Inflammatory macrophage treated with lipopolysaccharide for 1 hour (primary cell): ENCODE data around the gene SYCP1.
"Not testable (repeated sequence)": the region's sequence is repeated elsewhere in the genome, so short reads cannot be mapped to it uniquely, and the experiment has no call there.

Source experiments
- DNase-seq, 2 donors: peaks; one replicate each; pipeline ENCODE4 v3.0.0-alpha.2; 2020 to 2022

The SYCP1 gene

DNA sequence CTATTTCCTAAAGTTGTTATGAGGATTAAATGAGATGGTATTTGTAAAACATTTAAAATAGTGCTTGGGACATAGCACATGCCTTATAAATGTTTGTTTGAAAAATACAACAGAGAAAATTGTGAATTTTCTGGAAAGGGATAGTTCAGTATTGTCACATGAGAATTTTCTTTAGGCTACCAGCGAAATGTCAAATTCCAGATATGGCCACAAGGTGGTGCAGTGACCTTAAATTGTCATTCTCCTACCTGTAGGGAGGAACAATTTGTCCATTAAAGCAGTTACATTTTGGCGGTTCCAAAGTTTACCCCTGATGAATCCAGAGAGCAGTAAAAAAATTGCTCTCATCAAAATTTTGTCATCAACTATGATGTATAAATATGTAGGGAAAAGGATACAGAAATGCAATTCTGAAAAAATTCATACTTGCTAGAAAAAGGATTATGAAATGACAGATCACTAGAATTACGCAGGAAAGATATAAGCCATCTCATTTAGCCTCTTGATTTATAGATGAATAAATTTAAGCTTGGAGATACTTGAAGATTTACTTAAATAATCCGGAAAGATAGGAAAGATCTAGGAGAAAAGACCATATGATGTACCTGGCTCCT lies 124.7 kb downstream of the SYCP1 start:
- DNase-seq, result peak; percentile 32 to 90

DNA sequence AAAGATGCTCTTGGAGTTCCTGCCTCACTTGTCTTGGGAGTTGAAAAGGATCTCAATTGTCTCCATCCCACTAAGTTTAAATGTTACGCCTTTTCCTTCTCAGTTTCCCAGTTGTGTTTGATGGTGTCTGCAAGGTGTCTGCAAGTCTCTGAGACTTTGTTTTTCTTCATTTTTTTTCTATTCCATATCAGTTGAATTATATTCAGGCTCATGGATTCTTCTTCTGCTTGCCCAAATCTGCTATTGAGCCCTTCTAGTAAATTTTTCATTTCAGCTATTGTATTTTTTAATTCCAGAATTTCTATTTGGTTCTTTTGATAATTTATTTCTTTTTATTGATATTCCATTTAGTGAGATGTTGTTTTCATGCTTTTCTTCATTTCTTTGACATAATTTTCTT lies 127.6 kb downstream of the SYCP1 start:
- no peak for DNase-seq

DNA sequence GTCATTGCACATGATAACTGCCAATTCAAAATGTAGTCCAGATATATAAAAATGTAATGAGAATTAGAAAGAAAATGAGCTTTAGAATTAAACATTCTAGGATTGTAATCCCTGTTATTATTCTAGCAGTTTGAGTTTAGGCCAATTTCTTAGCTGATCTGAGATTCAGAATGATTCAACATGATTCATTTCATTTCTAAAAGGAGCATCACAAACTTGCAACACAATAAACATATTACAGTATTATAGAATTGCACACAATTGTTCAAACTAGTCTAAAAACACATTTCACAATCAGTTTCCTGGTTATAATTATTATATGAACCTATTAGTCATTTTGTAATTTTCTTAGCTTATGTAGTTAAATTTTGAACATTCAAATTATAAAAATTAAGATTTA lies 131.6 kb downstream of the SYCP1 start:
- DNase-seq, result no peak

DNA sequence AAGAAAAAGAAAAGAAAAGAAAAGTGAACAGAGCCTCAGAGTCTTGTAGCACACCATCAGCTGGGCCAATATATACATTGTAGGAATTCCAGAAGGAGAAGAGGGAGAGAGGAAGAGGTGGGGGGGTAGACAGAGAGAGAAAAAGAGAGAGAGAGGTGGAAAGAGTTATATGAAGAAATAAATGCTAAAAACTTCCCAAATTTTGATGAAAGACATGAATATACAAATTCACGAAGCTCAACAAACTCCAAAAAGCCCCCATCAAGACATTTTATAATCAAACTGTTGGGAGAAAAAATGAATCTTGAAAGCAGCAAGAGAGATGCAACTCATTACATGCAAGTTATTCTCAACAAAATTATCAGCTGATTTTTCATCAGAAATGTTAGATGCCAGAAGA lies 133.4 kb downstream of the SYCP1 start:
- no peak for DNase-seq

DNA sequence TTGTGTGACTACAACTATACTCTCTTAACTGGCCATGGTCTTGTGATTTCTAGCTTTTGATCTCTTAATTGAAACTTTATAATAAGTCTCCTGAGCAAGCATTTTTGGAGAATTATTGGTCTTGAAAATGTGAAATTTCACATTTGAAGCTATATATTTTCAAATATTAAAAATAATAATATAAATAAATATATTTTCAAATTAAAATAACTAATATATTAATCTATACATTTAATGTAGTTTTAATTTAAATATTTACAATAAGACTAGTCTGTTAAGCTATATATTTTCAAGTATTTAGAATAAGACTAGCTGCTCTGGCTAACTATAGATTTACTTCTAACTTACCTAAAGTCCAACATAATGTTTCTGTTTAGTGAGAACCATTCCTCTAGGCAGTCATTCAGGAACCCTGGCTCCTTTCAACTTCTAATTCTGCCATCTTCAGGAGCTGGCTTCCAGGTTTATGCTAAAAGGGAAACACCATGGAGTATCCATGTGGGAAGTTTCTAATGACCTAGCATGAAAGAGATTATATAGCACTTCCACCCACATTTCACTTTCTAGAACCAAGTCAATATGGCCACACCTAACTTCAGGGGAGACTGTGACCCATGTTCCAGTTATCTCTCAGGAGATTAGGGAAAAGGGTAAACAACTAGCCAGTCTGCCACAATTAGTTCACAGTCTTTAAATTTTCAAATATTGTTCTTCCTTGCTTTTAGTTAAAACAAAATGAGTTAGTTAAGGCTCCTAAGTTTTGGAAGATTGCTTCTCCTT lies 143.0 kb downstream of the SYCP1 start:
- no peak for DNase-seq

DNA sequence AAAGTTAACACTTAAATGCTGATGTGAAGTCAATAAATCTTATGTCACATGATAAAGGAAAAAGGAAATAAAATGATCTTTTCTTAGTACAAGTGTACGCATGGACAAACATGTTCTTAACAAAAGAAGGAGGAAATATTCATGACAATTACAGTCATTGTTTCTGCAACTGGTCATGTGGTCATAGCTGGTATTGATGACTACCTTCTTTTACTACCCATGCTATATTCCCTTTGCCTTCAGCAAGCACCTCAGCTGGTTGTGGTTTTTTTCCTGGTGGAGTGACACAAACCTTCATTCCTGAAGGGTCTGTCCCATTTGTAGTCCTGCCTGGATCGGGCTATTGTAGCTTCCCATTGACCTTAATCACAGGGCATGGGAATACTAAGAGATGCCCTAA lies 151.5 kb downstream of the SYCP1 start:
- no peak for DNase-seq

DNA sequence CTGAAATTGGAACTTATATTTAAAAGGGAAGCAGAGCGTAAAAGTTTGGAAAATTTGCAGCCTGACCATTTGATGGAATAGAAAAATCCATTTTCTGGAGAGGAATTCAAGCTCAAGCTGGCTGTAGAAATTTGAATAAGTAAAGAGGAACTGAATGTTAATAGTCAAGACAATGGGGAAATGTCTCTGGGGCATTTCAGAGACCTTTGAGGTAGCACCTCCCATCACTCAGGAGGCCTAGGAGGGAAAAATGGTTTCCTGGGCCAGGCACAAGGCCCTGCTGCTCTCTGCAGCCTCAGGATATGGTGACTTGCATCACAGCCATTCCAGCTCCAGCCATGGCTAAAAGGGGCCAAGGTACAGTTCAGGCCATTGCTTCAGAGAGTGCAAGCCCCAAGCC lies 157.3 kb downstream of the SYCP1 start:
- DNase-seq, result no peak

DNA sequence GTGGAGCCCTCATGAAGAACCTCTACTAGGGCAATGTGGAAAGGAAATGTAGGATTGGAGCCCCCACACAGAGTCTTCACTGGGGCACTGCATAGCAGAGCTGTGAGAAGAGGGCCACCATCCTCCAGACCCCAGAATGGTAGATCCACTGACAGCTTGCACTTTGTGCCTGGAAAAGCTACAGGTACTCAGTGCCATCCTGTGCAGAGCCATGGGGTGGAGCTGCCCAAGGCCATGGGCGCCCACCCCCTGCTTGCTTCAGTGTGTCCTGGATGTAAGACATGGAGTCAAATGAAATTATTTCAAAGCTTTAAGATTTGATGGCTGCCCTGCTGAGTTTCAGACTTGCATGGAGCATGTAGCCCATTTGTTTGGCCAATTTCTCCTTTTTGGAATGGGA lies 157.8 kb downstream of the SYCP1 start:
- no peak for DNase-seq

DNA sequence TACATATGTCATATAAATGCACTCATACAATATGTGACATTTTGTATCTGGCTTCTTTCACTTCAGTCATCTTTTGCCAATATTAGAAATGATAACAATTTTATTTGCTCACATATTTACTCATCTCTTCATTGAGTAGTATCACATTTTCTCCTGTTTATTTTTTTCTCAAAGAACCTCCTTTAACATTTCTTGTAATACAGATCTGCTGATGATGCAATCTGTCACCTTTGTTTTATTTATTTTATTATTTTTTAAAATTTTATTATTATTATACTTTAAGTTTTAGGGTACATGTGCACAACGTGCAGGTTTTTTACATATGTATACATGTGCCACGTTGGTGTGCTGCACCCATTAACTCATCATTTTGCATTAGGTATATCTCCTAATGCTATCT lies 159.1 kb downstream of the SYCP1 start:
- no peak for DNase-seq

DNA sequence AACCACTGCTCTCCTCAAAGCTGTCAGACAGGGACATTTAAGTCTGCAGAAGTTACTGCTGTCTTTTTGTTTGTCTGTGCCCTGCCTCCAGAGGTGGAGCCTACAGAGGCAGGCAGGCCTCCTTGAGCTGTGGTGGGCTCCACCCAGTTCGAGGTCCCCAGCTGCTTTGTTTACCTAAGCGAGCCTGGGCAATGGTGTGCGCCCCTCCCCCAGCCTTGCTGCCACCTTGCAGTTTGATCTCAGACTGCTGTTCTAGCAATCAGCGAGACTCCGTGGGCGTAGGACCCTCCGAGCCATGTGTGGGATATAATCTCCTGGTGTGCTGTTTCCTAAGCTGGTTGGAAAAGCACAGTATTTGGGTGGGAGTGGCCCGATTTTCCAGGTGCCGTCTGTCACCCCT lies 164.9 kb downstream of the SYCP1 start:
- DNase-seq, result not testable (repeated sequence)

DNA sequence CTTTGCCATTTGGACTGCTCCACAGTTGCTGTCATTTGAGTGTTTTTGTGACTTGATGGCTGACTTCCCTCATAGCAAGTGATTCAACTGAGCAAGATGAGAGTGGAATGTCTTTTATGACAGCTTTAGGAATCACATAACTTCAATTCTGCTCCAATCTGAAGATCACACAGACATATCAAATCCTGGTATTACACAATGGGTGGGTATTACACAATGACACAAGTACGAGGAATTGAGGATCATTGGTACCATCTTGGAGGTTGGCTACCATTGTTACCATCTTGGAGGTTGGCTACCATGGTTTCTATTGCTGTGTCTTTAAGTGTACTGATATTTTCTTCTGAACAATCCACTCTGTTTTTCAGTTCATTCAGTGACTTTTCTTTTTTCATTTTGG lies 166.5 kb downstream of the SYCP1 start:
- no peak for DNase-seq

DNA sequence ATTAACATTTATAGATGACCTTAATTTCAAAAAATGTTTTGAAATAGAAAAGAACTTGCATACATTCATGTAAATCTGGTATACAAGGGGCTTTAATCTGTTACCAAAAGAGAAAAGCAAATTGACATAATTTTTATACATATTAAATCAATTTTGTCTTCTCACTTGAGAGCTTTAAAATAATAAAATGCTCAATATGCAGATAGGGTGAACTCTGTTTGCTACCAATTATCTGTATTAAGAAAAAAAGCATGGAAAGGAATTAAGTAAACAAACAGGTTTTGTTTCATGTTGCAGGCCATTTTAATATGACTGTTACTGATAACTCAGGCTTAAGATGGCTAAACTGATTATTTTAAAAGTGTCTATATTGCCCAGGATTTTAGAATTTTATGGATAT lies 168.9 kb downstream of the SYCP1 start:
- DNase-seq, result no peak

DNA sequence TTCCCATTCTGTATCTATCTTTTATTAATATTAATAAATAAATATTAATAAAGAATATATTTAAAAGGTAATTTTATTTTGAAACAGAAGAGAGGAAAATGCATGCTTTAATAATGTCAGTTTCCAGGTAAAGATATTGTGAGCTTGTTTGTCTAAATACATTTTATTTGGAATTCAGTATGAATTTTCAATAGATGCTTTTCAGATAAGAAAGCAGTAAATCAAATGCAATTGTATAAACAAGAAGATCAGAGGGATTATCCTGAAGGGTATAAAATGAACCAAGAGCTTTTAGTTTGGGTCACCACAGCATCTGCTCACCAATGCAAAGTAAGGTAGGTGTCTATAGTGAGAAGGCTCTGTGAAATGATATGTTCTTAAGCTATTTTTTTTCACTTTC lies 174.9 kb downstream of the SYCP1 start, which contains the start of gene TSHB:
TSS of gene TSHB (plus strand) at position 301 of the 400 bp plus-strand sequence. CDS start 3,537 bp downstream, outside the sequence.
- DNase-seq, result no peak

DNA sequence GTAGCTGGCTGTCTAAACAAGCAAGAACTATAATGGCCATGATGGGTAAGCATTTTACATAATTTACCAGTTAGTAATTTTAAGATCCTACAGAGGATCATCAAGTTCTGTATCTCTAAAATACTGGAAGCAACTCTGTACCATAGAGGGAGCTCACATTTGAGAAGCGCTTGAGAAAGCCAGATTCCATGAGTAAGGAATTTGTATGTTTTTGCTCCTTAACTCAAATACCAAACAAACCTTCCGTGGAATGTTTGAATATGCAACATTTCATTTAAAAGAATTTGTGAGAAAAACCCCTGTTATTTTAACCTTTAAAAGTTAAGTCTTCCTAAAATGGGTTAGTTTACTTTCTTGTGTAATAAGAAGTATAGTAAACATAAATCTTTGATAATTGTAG lies 176.9 kb downstream of the SYCP1 start:
- no peak for DNase-seq

DNA sequence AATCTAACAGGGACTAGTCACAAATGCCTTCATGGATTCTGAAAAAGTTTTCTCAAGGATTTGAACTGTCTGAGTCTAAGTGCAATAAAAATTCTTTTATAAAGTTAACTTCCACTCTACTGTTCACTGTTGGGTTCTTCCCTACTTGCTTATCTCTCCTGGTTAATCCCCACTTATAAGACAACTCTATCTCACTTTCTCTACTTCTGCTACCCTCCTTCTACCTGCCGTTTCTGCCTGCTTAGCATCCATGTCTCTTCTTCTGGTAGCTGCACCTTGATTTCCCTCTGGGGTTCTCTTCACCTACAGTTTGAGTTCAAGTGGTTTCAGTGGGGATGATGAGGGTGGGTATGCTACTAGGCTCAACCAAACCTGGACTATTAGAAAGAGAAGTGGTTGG lies 181.0 kb downstream of the SYCP1 start:
- no peak for DNase-seq

DNA sequence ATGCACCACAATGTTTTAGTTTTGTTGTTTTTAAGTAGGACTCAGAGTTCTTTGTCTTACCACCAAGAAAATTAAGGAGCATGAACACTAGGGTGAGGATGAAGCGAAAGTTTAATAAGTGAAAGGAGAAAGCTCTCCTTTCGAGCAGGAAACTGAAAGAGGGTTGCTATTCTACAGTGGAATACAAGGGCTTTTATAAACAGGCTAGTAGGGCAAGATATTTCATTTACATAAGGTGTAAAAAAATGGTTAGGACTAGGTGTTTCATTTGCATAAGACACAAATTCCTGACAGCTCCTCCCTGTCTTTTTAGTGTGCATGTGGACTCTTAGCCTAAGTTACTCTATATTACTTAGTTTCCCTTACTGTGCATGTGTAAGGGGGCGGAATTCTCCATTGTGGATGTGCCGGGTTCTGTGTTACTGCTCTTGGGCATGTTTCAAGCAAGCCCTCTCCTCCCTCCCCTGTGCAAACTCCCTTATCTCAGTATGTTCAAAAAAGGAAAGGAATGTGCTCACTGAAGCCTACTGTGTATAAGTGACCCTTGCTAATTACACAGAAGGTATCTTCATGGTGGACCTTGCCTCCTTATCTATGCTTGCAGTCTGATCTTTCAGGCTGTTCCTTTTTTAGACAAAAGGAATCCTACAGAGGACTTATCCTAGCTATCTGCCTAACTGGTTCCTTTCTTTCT lies 182.3 kb downstream of the SYCP1 start:
- DNase-seq, result no peak

DNA sequence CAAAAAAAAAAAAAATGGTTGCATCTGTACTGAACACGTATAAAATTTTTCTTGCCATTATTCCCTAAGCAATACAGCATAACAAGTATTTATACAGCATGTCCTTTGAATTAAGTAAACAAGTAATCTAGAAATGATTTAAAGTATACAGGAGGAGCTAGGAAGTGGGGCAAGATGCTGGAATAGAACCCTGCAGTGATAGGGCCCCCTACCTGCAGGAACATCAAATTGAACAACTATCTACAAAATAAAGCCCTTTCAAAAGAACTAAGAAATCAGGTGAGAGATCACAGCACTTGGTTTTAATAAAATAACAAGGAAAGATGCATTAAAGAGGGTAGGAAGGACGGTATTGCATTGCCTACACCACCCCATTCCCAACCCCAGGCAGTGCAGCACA lies 185.8 kb downstream of the SYCP1 start:
- no peak for DNase-seq

DNA sequence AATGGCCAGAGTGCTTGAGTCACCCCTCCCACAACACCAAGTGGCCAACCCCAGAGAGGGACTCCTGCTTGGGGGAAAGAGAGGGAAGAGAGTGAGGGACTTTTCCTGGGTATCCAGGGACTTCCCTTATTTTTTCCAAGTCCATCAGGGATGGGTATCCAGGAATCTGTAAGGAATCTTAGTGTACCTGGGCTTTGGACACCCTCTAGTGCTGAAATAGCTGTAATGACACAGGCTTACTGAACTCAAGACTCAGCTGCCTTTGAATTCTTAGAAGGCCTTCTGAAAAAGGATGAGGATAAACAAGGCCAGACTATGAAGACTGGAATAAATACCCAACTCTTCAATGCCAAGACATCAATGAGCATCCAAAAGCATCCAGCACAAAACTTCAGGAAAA lies 187.0 kb downstream of the SYCP1 start:
- DNase-seq, result no peak
